SK-N-SH (cell line): ENCODE data around the gene NUP210L. TPM values are rescaled to one million over a fixed set of nuclear protein-coding genes. Genes with fewer than 3 reads are reported as not detected.

Source experiments
- CTCF ChIA-PET: fragments of 300-600, 350-600 bp; formaldehyde crosslinking; extraction: SDS; loops from one replicate; lab custom pipeline; 2021; lab: Yijun Ruan, JAX
- POLR2A ChIA-PET: fragments of 350-600 bp; sonication (Branson Sonifier 250); formaldehyde crosslinking; extraction: SDS; loops from one replicate; lab custom pipeline; 2020; ENCODE audit warnings: antibody characterized with exemption, inconsistent platforms; lab: Yijun Ruan, JAX
- DNase-seq: peaks from one replicate; pipeline ENCODE4 v3.0.0; 2012
- H2AFZ ChIP-seq: fragments of 200-600 bp; sonication (generic); 2 replicates; pipeline ENCODE4 v1.8.1; 2016; ENCODE audit warnings: antibody characterized with exemption, mild to moderate bottlenecking, low read depth
- H3F3A ChIP-seq: fragments of 200-600 bp; sonication (generic); replicated peaks from 2 replicates; pipeline ENCODE3; 2016; ENCODE audit warnings: antibody characterized with exemption, mild to moderate bottlenecking; ENCODE audit not compliant: insufficient read depth
- H3K27ac ChIP-seq, 2 experiments: fragments of 200-500 bp in 1 of 2; fragments of 200-600 bp in 1 of 2; sonication (Bioruptor generic) in 1 of 2; sonication (generic), shearing (Covaris generic) in 1 of 2; 2 replicates each; pipeline versions ENCODE4 v1.5.1 to v1.6.1; 2014 to 2016; ENCODE audit warnings: low read depth in 2 of 2, inconsistent platforms in 1 of 2, low read length in 1 of 2, mild to moderate bottlenecking in 1 of 2, mixed read lengths in 1 of 2
- H3K27me3 ChIP-seq: fragments of 200-600 bp; sonication (generic), shearing (Covaris generic); 2 replicates; pipeline ENCODE4 v1.6.1; 2016; ENCODE audit warnings: mixed run types; ENCODE audit not compliant: insufficient read depth
- H3K36me3 ChIP-seq, 2 experiments: fragments of 200-500 bp in 1 of 2; fragments of 200-600 bp in 1 of 2; sonication (Bioruptor generic) in 1 of 2; sonication (generic) in 1 of 2; replicated peaks in 1 of 2; 2 replicates each; pipeline versions ENCODE3 to v1.5.1; 2014 to 2016; ENCODE audit warnings: low read length in 1 of 2, mild to moderate bottlenecking in 1 of 2; ENCODE audit not compliant: insufficient read depth in 2 of 2, control insufficient read depth in 1 of 2
- H3K4me1 ChIP-seq, 2 experiments: fragments of 200-500 bp in 1 of 2; fragments of 200-600 bp in 1 of 2; sonication (Bioruptor generic) in 1 of 2; sonication (generic), shearing (Covaris generic) in 1 of 2; 2 replicates each; pipeline versions ENCODE4 v1.5.1 to v1.6.1; 2014 to 2016; ENCODE audit warnings: low read depth in 1 of 2, low read length in 1 of 2, mixed run types in 1 of 2; ENCODE audit not compliant: insufficient read depth in 2 of 2, control insufficient read depth in 1 of 2
- H3K4me2 ChIP-seq: fragments of 200-600 bp; sonication (generic), shearing (Covaris generic); 2 replicates; pipeline ENCODE4 v1.6.1; 2017; ENCODE audit warnings: mixed run types
- H3K4me3 ChIP-seq, 2 experiments: fragments of 200-500 bp in 1 of 2; fragments of 200-600 bp in 1 of 2; sonication (Bioruptor generic) in 1 of 2; sonication (generic), shearing (Covaris generic) in 1 of 2; 2 replicates each; pipeline versions ENCODE4 v1.5.1 to v1.8.1; 2014 to 2016; ENCODE audit warnings: low read depth in 2 of 2, inconsistent platforms in 1 of 2, low read length in 1 of 2, mild to moderate bottlenecking in 1 of 2, mixed read lengths in 1 of 2, moderate library complexity in 1 of 2
- H3K79me2 ChIP-seq: fragments of 200-600 bp; sonication (generic); 2 replicates; pipeline ENCODE4 v1.8.1; 2017; ENCODE audit warnings: mild to moderate bottlenecking; ENCODE audit not compliant: insufficient read depth
- H3K9ac ChIP-seq: fragments of 200-600 bp; sonication (generic); 2 replicates; pipeline ENCODE4 v1.6.1; 2017; ENCODE audit warnings: mixed run types
- H3K9me2 ChIP-seq: fragments of 200-600 bp; sonication (generic); 2 replicates; pipeline ENCODE4 v1.6.1; 2017; ENCODE audit warnings: mixed run types
- H3K9me3 ChIP-seq: fragments of 200-600 bp; sonication (generic); 2 replicates; pipeline ENCODE4 v1.6.1; 2017; ENCODE audit warnings: mixed run types, mild to moderate bottlenecking, moderate library complexity
- H4K20me1 ChIP-seq: fragments of 200-600 bp; sonication (generic); 2 replicates; pipeline ENCODE4 v1.6.1; 2017; ENCODE audit warnings: mild to moderate bottlenecking, mixed run types; ENCODE audit not compliant: insufficient read depth
- ELF1 ChIP-seq: IDR thresholded peaks from 2 replicates; pipeline ENCODE4 v1.4.0; 2012
- EP300 ChIP-seq, 2 experiments: IDR thresholded peaks; 2 replicates each; pipeline versions ENCODE4 v1.4.0 to v1.6.1; 2012; ENCODE audit warnings: borderline replicate concordance in 1 of 2, low read depth in 1 of 2, low read length in 1 of 2
- EZH2phosphoT487 ChIP-seq: fragments of 200-600 bp; sonication (generic); IDR thresholded peaks from 2 replicates; pipeline ENCODE4 v1.6.1; 2017; ENCODE audit warnings: low read depth, mixed run types, mild to moderate bottlenecking, antibody characterized with exemption, moderate library complexity, borderline replicate concordance
- FOXM1 ChIP-seq: IDR thresholded peaks from 2 replicates; pipeline ENCODE4 v1.4.0; 2012; ENCODE audit warnings: low read depth, mild to moderate bottlenecking
- GATA2 ChIP-seq: sonication (generic); formaldehyde crosslinking; IDR thresholded peaks from 2 replicates; pipeline ENCODE4 v1.5.0; 2020; ENCODE audit warnings: mild to moderate bottlenecking, missing genetic modification reagents
- NFIC ChIP-seq: IDR thresholded peaks from 2 replicates; pipeline ENCODE4 v1.4.0; 2012; ENCODE audit warnings: borderline replicate concordance
- NRF1 ChIP-seq: IDR thresholded peaks from 2 replicates; pipeline ENCODE4 v1.6.1; 2012; ENCODE audit warnings: low read depth, mild to moderate bottlenecking, low read length
- POLR2AphosphoS5 ChIP-seq: IDR thresholded peaks from 2 replicates; pipeline ENCODE4 v1.6.1; 2012; ENCODE audit warnings: low read depth, low read length
- RAD21 ChIP-seq: IDR thresholded peaks from 2 replicates; pipeline ENCODE4 v1.6.1; 2012; ENCODE audit warnings: mild to moderate bottlenecking, low read length
- RCOR1 ChIP-seq: fragments of 150-350 bp; IDR thresholded peaks from 2 replicates; pipeline ENCODE4 v1.6.1; 2017; ENCODE audit warnings: antibody characterized with exemption, low read length
- RXRA ChIP-seq: IDR thresholded peaks from 2 replicates; pipeline ENCODE4 v1.4.0; 2012; ENCODE audit warnings: low read depth, mild to moderate bottlenecking, borderline replicate concordance
- SIN3A ChIP-seq: IDR thresholded peaks from 2 replicates; pipeline ENCODE4 v1.6.1; 2012; ENCODE audit warnings: low read depth, mild to moderate bottlenecking, low read length, moderate library complexity, borderline replicate concordance
- SMC3 ChIP-seq: IDR thresholded peaks from 2 replicates; pipeline ENCODE4 v1.6.1; 2012; ENCODE audit warnings: low read depth, low read length, improper control_type of control experiment
- YY1 ChIP-seq: IDR thresholded peaks from 2 replicates; pipeline ENCODE4 v1.4.0; 2012; ENCODE audit warnings: low read depth, mild to moderate bottlenecking
- WGBS: methylation state at CpG from one replicate; pipeline ENCODE4 v1.1.6; 2017; ENCODE audit warnings: low lambda C conversion rate; 5-methylcytosine and 5-hydroxymethylcytosine counted together
- polyA plus RNA-seq, 3 experiments: library from polyadenylated mRNA; depleted of rRNA; stranded (reverse); fragments of >200 nt; gene quantifications; 2 replicates each; pipeline ENCODE4 v1.2.3, GENCODE V29; 2012
- TF ChIP-seq, protein P1 (sequence below): IDR thresholded peaks from 2 replicates; pipeline ENCODE4; 2012
- TF ChIP-seq, protein P2 (sequence below): IDR thresholded peaks from 2 replicates; pipeline ENCODE4 v1.4.0; 2012; ENCODE audit warnings: low read depth, borderline replicate concordance
- TF ChIP-seq, protein P3 (sequence below): fragments of 150-350 bp; IDR thresholded peaks from 2 replicates; pipeline ENCODE4 v1.6.1; 2016; ENCODE audit warnings: mild to moderate bottlenecking, low read depth, low read length

NUP210L gene
- polyA plus RNA-seq, 1 of the 3 experiments (the other 2 are of a cell fraction), result not detected

DNA sequence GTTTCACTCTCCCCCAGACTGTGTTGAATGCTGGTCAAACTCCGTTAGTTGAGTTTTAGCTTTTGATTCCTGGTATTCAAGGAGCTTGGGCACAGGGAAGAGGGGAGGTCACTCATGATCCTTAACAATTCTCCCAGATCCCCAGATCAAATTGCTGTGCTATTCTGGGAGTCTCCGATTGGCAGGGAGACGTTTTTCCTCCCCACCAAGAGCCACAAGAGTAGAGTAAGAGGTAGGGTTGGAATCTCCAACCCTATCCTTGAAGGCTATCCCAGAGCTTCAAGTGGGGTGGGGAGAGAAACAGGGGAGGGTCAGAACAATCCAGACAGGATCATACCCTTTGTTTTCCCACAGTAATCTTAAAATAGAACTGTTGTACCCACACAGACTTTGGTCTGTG, 37.6 kb upstream of the NUP210L start (continued):
- TF ChIP-seq, protein P1, sequence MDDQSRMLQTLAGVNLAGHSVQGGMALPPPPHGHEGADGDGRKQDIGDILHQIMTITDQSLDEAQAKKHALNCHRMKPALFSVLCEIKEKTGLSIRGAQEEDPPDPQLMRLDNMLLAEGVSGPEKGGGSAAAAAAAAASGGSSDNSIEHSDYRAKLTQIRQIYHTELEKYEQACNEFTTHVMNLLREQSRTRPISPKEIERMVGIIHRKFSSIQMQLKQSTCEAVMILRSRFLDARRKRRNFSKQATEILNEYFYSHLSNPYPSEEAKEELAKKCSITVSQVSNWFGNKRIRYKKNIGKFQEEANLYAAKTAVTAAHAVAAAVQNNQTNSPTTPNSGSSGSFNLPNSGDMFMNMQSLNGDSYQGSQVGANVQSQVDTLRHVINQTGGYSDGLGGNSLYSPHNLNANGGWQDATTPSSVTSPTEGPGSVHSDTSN, result no peak
- TF ChIP-seq, protein P2, sequence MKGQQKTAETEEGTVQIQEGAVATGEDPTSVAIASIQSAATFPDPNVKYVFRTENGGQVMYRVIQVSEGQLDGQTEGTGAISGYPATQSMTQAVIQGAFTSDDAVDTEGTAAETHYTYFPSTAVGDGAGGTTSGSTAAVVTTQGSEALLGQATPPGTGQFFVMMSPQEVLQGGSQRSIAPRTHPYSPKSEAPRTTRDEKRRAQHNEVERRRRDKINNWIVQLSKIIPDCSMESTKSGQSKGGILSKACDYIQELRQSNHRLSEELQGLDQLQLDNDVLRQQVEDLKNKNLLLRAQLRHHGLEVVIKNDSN, result no peak

DNA sequence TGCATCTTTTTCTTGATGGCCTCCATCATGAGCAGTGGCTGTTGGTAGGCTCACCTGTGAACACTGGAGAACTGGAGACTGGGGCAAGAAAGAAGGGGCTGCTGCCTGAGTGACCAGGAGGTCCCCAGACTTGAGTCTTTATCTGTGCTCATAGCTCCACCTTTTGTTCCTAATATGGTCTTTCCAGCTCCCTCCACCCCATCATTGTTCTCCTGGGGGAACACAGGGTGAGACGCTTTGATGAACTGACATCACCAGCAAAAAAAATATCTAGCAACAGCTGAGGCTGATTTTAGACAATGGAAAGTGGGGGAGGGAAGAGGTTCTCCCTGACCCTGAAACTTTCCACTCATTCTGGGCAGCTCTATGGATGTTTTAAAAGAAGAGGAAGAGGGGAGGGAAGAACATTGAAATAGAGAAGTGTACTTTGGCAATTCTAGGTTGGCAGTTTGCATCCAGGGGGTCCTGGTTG, 37.2 kb upstream of the NUP210L start, which contains the start of gene TPM3:
Gene TPM3, minus strand, starts transcription at position 111 of the 472 bp plus-strand sequence. Its CDS starts 82 bp downstream, at position 29.
- CTCF ChIA-PET, result interaction anchor here (1.3 kb wide), 1 partner anchor 80 kb away, joined by 3 read pairs; no protein-coding TSS in a partner anchor
- H3K4me1 ChIP-seq, result no peaks in the 10 kb centered on the region; a peak in 1 of 4 replicates
- H3K27me3 ChIP-seq, result no peaks in the 10 kb centered on the region
- H4K20me1 ChIP-seq, result no peaks in the 10 kb centered on the region
- H3K9ac ChIP-seq, result no peak within 1 kb of the TSS
- DNase-seq, result no peak
- POLR2A ChIA-PET, result no interaction called here
- H3F3A ChIP-seq, result no peaks in the 10 kb centered on the region
- no peaks in the 10 kb centered on the region for H3K79me2 ChIP-seq
- no peaks in the 10 kb centered on the region for H3K36me3 ChIP-seq
- H3K4me2 ChIP-seq, result no peak within 1 kb of the TSS
- no peaks in the 10 kb centered on the region for H3K9me3 ChIP-seq
- 13% methylated on average over 1 of the region's 1 CpG for WGBS
- H2AFZ ChIP-seq, result no peak within 1 kb of the TSS
- H3K27ac ChIP-seq, result no peak within 1 kb of the TSS
- H3K4me3 ChIP-seq, result no peak within 1 kb of the TSS
- H3K9me2 ChIP-seq, result no peaks in the 10 kb centered on the region
- TF ChIP-seq GATA2 (CRISPR knock-in tag) (no peak), ELF1 (no peak), RAD21 (no peak), YY1 (no peak), EP300 (IDR thresholded peaks at IDR 0.05; ENCODE audit: borderline replicate concordance in 1 of 2, low read depth in 1 of 2, low read length in 1 of 2) (no peak), EZH2phosphoT487 (no peak), NRF1 (no peak), POLR2AphosphoS5 (no peak), SIN3A (no peak), FOXM1 (no peak), NFIC (no peak), SMC3 (no peak), RCOR1 (no peak), RXRA (no peak)
- TF ChIP-seq, protein P1, result no peak
- TF ChIP-seq, protein P3, sequence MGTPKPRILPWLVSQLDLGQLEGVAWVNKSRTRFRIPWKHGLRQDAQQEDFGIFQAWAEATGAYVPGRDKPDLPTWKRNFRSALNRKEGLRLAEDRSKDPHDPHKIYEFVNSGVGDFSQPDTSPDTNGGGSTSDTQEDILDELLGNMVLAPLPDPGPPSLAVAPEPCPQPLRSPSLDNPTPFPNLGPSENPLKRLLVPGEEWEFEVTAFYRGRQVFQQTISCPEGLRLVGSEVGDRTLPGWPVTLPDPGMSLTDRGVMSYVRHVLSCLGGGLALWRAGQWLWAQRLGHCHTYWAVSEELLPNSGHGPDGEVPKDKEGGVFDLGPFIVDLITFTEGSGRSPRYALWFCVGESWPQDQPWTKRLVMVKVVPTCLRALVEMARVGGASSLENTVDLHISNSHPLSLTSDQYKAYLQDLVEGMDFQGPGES, result no peak
- TF ChIP-seq, protein P2, result no peak
